HepG2 (cell line): ENCODE results near the gene BCL2L2. TPM values are rescaled to one million over a fixed set of nuclear protein-coding genes. Genes with fewer than 3 reads are reported as not detected.
A peak's percentile ranks its signal among the peaks of the same experiment; 100 is the strongest.

Experiments
- CBFB ChIP-seq: sonication (generic); formaldehyde crosslinking; IDR thresholded peaks from 2 replicates; pipeline ENCODE4 v1.4.0; 2020; ENCODE audit warnings: missing genetic modification reagents
- CBX1 ChIP-seq: IDR thresholded peaks from one replicate; pipeline ENCODE4 v1.6.1; 2016; ENCODE audit warnings: antibody characterized with exemption, low read depth
- HCFC1 ChIP-seq: fragments of 150-350 bp; IDR thresholded peaks from 2 replicates; pipeline ENCODE4 v1.6.1; 2014; ENCODE audit warnings: low read depth, low read length
- HDAC6 ChIP-seq: fragments of 200-600 bp; sonication (generic); IDR thresholded peaks from 2 replicates; pipeline ENCODE4 v1.7.0; 2017; ENCODE audit warnings: mild to moderate bottlenecking, antibody characterized with exemption, low read length, low read depth
- HNRNPL ChIP-seq: fragments of 200-400 bp; formaldehyde crosslinking; IDR thresholded peaks from 2 replicates; pipeline ENCODE4 v1.6.1; 2017; ENCODE audit warnings: mild to moderate bottlenecking, low read depth, low read length
- MAF1 ChIP-seq: sonication (generic); formaldehyde crosslinking; IDR thresholded peaks from 2 replicates; pipeline ENCODE4 v1.5.0; 2020; ENCODE audit warnings: missing genetic modification reagents, borderline replicate concordance
- ONECUT2 ChIP-seq: sonication (generic); formaldehyde crosslinking; IDR thresholded peaks from 2 replicates; pipeline ENCODE4 v1.4.0; 2020; ENCODE audit warnings: missing genetic modification reagents
- SOX13 ChIP-seq, 3 experiments: fragments of 450-650 bp in 1 of 3; sonication (generic) in 1 of 3; formaldehyde crosslinking in 1 of 3; IDR thresholded peaks in 2 of 3; conservative IDR thresholded peaks in 1 of 3; 2 replicates each; pipeline versions ENCODE4 v1.5.0 to v1.6.1; 2016 to 2020; ENCODE audit warnings: antibody characterized with exemption in 1 of 3, mild to moderate bottlenecking in 1 of 3, missing compliant biosample characterization in 1 of 3, missing genetic modification reagents in 1 of 3, moderate library complexity in 1 of 3
- SRF ChIP-seq: IDR thresholded peaks from 2 replicates; pipeline ENCODE4 v1.6.1; 2011; ENCODE audit warnings: mild to moderate bottlenecking, low read depth, low read length, moderate library complexity
- TCF7 ChIP-seq: sonication (generic); IDR thresholded peaks from 2 replicates; pipeline ENCODE4 v1.6.1; 2016; ENCODE audit warnings: antibody characterized with exemption, low read depth
- ZFP36L2 ChIP-seq: sonication (generic); formaldehyde crosslinking; IDR thresholded peaks from 2 replicates; pipeline ENCODE4 v1.4.0; 2020; ENCODE audit warnings: missing genetic modification reagents
- ZMYM3 ChIP-seq: sonication (generic); formaldehyde crosslinking; IDR thresholded peaks from 2 replicates; pipeline ENCODE4 v1.5.1; 2020; ENCODE audit warnings: mild to moderate bottlenecking, missing genetic modification reagents
- ZNF20 ChIP-seq: sonication (generic); formaldehyde crosslinking; IDR thresholded peaks from 2 replicates; pipeline ENCODE4 v1.4.0; 2020; ENCODE audit warnings: mild to moderate bottlenecking, moderate library complexity, missing genetic modification reagents
- ZNF30 ChIP-seq: sonication (generic); formaldehyde crosslinking; IDR thresholded peaks from 2 replicates; pipeline ENCODE4 v1.5.0; 2020; ENCODE audit warnings: mild to moderate bottlenecking, missing genetic modification reagents
- ZNF350 ChIP-seq: sonication (generic); formaldehyde crosslinking; IDR thresholded peaks from 2 replicates; pipeline ENCODE4 v1.4.0; 2020; ENCODE audit warnings: mild to moderate bottlenecking, low read depth, missing genetic modification reagents, borderline replicate concordance
- ZNF446 ChIP-seq: sonication (generic); formaldehyde crosslinking; IDR thresholded peaks from 2 replicates; pipeline ENCODE4 v1.5.0; 2020; ENCODE audit warnings: mild to moderate bottlenecking, missing genetic modification reagents
- ZNF546 ChIP-seq: sonication (generic); formaldehyde crosslinking; conservative IDR thresholded peaks from 2 replicates; pipeline ENCODE4 v1.8.1; 2023; ENCODE audit warnings: mild to moderate bottlenecking, missing genetic modification reagents
- ZNF790 ChIP-seq: sonication (generic); formaldehyde crosslinking; IDR thresholded peaks from 2 replicates; pipeline ENCODE4 v1.8.0; 2022; ENCODE audit warnings: missing genetic modification reagents, mild to moderate bottlenecking, borderline replicate concordance
- ZNF878 ChIP-seq: sonication (generic); formaldehyde crosslinking; IDR thresholded peaks from 2 replicates; pipeline ENCODE4 v1.8.1; 2023; ENCODE audit warnings: mild to moderate bottlenecking, missing genetic modification reagents, moderate library complexity
- ZSCAN31 ChIP-seq: sonication (generic); formaldehyde crosslinking; IDR thresholded peaks from 2 replicates; pipeline ENCODE4 v1.5.0; 2020; ENCODE audit warnings: low read depth, mild to moderate bottlenecking, missing genetic modification reagents
- polyA plus RNA-seq, 8 experiments: library from polyadenylated mRNA; depleted of rRNA in 3 of 8; stranded (reverse) in 7 of 8; unstranded in 1 of 8; fragments of >200 nt; fragmentation: Illumina TruSeq in 4 of 8; extraction: Trizol in 4 of 8; gene quantifications; 2 replicates each; pipeline versions ENCODE4 v1.2.1 to v1.2.3, GENCODE V29; 2011 to 2016; ENCODE audit warnings: low read depth in 4 of 8, missing spikeins in 1 of 8, mixed read lengths in 1 of 8; ENCODE audit not compliant: insufficient read depth in 1 of 8
- total RNA-seq, 5 experiments: library from RNA; depleted of rRNA; stranded (reverse); fragments of >200 nt; fragmentation: Illumina TruSeq; extraction: Trizol; gene quantifications; 2 replicates each; pipeline ENCODE4 v1.2.3, GENCODE V29; 2016; ENCODE audit warnings: low read depth in 1 of 5
- TF ChIP-seq, protein P1 (sequence below): sonication (generic); formaldehyde crosslinking; IDR thresholded peaks from 2 replicates; pipeline ENCODE4 v1.4.0; 2020; ENCODE audit warnings: missing genetic modification reagents
- TF ChIP-seq, protein P2 (sequence below): sonication (generic); formaldehyde crosslinking; IDR thresholded peaks from 2 replicates; pipeline ENCODE4 v1.5.0; 2020; ENCODE audit warnings: mild to moderate bottlenecking, missing genetic modification reagents
- TF ChIP-seq, protein P3 (sequence below): sonication (generic); formaldehyde crosslinking; IDR thresholded peaks from 2 replicates; pipeline ENCODE4 v1.5.0; 2020; ENCODE audit warnings: missing genetic modification reagents
- TF ChIP-seq, protein P4 (sequence below): sonication (generic); formaldehyde crosslinking; IDR thresholded peaks from 2 replicates; pipeline ENCODE4 v1.4.0; 2020; ENCODE audit warnings: missing genetic modification reagents
- TF ChIP-seq, protein P5 (sequence below): sonication (generic); formaldehyde crosslinking; IDR thresholded peaks from 2 replicates; pipeline ENCODE4 v1.4.0; 2020; ENCODE audit warnings: mild to moderate bottlenecking, missing genetic modification reagents

BCL2L2 gene
- total and polyA plus RNA-seq, 2 of the 13 experiments (the other 11 are each of a cell fraction or from before 2014, with no cell fraction given) = 28.1 to 49.8 TPM

DNA sequence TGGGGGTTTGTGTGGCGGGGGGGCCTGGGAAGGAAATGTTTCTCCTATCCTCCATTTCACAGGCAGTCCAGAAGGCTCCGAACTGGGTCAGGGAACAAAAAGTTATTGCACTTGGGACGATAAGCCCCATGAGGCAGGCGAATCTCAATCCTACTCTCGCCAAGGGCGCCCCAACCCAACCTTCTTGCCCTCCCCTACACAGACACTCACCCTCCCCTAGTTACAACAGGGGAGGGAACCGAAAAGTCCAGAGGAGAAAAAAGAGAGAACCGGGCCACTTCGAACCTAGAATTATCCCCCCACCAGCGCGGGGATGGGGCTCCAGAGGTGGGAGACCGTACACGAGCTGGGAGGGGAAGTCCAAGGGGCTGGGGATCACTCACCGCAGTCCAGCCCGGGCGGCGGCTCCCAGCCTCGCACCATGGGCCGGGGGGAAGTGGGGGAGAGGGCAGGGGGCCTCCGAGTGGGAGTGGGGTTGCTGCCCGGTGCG, 21.1 kb upstream of the BCL2L2 start (continued):
- TF ChIP-seq, protein P1, sequence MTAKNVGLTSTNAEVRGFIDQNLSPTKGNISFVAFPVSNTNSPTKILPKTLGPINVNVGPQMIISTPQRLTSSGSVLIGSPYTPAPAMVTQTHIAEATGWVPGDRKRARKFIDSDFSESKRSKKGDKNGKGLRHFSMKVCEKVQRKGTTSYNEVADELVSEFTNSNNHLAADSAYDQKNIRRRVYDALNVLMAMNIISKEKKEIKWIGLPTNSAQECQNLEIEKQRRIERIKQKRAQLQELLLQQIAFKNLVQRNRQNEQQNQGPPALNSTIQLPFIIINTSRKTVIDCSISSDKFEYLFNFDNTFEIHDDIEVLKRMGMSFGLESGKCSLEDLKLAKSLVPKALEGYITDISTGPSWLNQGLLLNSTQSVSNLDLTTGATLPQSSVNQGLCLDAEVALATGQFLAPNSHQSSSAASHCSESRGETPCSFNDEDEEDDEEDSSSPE (CRISPR knock-in tag) = no peak
- TF ChIP-seq ZFP36L2 (CRISPR knock-in tag) = no peak
- TF ChIP-seq TCF7 = no peak
- TF ChIP-seq, protein P2, sequence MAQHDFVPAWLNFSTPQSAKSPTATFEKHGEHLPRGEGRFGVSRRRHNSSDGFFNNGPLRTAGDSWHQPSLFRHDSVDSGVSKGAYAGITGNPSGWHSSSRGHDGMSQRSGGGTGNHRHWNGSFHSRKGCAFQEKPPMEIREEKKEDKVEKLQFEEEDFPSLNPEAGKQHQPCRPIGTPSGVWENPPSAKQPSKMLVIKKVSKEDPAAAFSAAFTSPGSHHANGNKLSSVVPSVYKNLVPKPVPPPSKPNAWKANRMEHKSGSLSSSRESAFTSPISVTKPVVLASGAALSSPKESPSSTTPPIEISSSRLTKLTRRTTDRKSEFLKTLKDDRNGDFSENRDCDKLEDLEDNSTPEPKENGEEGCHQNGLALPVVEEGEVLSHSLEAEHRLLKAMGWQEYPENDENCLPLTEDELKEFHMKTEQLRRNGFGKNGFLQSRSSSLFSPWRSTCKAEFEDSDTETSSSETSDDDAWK (CRISPR knock-in tag) = no peak
- no peak for TF ChIP-seq CBX1
- TF ChIP-seq, protein P3, sequence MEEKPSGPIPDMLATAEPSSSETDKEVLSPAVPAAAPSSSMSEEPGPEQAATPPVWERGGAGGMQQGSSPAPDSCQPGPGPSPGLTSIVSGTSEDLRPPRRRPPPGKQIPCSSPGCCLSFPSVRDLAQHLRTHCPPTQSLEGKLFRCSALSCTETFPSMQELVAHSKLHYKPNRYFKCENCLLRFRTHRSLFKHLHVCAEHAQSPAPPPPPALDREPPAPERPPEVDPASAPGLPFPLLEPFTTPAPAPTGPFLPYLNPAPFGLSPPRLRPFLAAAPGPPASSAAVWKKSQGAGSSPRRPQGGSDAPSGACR (CRISPR knock-in tag) = peak; percentile 25; the same call in 1 of the 2 replicates
- TF ChIP-seq ZNF446 (CRISPR knock-in tag) = peak; percentile 50; the same call in 1 of the 2 replicates
- TF ChIP-seq ZNF878 (CRISPR knock-in tag) = no peak
- TF ChIP-seq ZNF350 (CRISPR knock-in tag) = no peak
- TF ChIP-seq ZNF20 = no peak
- TF ChIP-seq SOX13 (IDR thresholded peaks at IDR 0.05) = peak; percentile 15; the same call in 1 of the 2 replicates
- no peak for TF ChIP-seq SOX13 (CRISPR knock-in tag; conservative IDR thresholded peaks at IDR 0.05 in 1 of 2, IDR thresholded peaks at IDR 0.05 in 1 of 2)
- no peak; the same call in 1 of the 2 replicates for TF ChIP-seq ZMYM3 (CRISPR knock-in tag)
- no peak for TF ChIP-seq SRF
- no peak for TF ChIP-seq ZNF790
- TF ChIP-seq ZSCAN31 (CRISPR knock-in tag) = no peak
- no peak for TF ChIP-seq CBFB (CRISPR knock-in tag)
- no peak for TF ChIP-seq MAF1 (CRISPR knock-in tag)
- TF ChIP-seq, protein P4, sequence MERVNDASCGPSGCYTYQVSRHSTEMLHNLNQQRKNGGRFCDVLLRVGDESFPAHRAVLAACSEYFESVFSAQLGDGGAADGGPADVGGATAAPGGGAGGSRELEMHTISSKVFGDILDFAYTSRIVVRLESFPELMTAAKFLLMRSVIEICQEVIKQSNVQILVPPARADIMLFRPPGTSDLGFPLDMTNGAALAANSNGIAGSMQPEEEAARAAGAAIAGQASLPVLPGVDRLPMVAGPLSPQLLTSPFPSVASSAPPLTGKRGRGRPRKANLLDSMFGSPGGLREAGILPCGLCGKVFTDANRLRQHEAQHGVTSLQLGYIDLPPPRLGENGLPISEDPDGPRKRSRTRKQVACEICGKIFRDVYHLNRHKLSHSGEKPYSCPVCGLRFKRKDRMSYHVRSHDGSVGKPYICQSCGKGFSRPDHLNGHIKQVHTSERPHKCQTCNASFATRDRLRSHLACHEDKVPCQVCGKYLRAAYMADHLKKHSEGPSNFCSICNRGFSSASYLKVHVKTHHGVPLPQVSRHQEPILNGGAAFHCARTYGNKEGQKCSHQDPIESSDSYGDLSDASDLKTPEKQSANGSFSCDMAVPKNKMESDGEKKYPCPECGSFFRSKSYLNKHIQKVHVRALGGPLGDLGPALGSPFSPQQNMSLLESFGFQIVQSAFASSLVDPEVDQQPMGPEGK (CRISPR knock-in tag) = no peak; the same call in none of the 2 replicates
- no peak for TF ChIP-seq HDAC6
- TF ChIP-seq ZNF546 (CRISPR knock-in tag) = no peak
- TF ChIP-seq HCFC1 = no peak
- TF ChIP-seq HNRNPL = no peak
- TF ChIP-seq, protein P5, sequence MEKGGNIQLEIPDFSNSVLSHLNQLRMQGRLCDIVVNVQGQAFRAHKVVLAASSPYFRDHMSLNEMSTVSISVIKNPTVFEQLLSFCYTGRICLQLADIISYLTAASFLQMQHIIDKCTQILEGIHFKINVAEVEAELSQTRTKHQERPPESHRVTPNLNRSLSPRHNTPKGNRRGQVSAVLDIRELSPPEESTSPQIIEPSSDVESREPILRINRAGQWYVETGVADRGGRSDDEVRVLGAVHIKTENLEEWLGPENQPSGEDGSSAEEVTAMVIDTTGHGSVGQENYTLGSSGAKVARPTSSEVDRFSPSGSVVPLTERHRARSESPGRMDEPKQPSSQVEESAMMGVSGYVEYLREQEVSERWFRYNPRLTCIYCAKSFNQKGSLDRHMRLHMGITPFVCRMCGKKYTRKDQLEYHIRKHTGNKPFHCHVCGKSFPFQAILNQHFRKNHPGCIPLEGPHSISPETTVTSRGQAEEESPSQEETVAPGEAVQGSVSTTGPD (CRISPR knock-in tag) = peak; percentile 23; the same call in 1 of the 2 replicates
- no peak for TF ChIP-seq ZNF30 (CRISPR knock-in tag)
- no peak for TF ChIP-seq ONECUT2 (CRISPR knock-in tag)
